GM13976 (cell line): Measurements from ENCODE around the gene UAP1.

Source experiments
- DNase-seq: peaks from one replicate; pipeline ENCODE4 v3.0.0; 2012; ENCODE audit warnings: low spot score
- in situ Hi-C: fragments of 300-500 bp; cut with MboI; formaldehyde crosslinking; loops from one replicate; pipeline ENCODE4 v1.12.0; 2022; ENCODE audit warnings: low sequenced_read_pairs, mixed read lengths, inconsistent platforms; ENCODE audit not compliant: unreplicated experiment
- TF ChIP-seq, protein P1 (sequence below): IDR thresholded peaks from 2 replicates; pipeline ENCODE4 v1.5.1; 2012; ENCODE audit warnings: borderline replicate concordance, mild to moderate bottlenecking; ENCODE audit not compliant: insufficient read depth; ENCODE audit errors: extremely low read depth, missing control alignments, control extremely low read depth

UAP1 gene

DNA sequence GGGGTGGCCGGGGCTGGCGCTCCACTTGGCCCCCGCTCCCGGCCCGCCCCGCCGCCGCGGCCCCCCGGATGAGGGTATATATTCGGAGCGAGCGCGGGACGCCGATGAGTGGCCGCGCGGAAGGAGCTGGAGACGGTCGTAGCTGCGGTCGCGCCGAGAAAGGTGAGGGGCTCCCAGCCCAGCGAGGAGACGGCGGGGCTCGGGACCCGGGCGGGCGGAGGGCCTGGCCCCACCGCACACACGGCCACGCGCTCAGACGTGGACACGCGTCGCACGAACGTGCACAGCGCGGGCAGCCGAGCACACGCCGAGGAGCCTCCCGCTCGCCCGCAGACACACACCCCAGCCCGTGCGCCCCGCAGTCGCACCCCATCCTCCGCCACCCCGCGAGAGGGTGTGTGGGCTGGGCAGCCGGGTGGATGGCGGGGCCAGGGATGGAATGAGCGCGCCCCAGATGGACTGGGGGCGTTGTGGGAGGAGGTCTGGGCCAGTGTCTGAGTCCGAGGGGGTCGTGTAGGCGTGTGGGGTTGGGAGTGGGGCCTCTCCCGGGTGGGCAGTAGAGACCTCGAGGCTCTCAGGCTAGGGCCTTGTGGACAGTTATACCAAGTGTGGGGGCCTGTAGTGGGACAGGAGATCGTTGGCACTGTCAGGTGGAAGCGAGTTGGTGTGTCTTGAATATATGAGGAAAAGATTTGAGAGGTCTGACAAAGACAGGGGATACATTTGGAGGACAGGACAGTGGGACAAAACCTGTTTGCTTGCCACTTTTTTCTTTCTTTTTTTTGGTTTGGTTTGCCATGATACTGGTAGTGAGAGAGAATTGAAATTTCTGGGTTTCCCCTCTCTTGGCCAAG lies at the start of gene UAP1:
Gene UAP1 (plus strand): TSS at position 107 of the 854 bp plus-strand sequence. CDS start 4,347 bp downstream, outside the sequence.
- in situ Hi-C loops = no loop called here
- no peak for DNase-seq
- TF ChIP-seq, protein P1, sequence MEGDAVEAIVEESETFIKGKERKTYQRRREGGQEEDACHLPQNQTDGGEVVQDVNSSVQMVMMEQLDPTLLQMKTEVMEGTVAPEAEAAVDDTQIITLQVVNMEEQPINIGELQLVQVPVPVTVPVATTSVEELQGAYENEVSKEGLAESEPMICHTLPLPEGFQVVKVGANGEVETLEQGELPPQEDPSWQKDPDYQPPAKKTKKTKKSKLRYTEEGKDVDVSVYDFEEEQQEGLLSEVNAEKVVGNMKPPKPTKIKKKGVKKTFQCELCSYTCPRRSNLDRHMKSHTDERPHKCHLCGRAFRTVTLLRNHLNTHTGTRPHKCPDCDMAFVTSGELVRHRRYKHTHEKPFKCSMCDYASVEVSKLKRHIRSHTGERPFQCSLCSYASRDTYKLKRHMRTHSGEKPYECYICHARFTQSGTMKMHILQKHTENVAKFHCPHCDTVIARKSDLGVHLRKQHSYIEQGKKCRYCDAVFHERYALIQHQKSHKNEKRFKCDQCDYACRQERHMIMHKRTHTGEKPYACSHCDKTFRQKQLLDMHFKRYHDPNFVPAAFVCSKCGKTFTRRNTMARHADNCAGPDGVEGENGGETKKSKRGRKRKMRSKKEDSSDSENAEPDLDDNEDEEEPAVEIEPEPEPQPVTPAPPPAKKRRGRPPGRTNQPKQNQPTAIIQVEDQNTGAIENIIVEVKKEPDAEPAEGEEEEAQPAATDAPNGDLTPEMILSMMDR = no peak

DNA sequence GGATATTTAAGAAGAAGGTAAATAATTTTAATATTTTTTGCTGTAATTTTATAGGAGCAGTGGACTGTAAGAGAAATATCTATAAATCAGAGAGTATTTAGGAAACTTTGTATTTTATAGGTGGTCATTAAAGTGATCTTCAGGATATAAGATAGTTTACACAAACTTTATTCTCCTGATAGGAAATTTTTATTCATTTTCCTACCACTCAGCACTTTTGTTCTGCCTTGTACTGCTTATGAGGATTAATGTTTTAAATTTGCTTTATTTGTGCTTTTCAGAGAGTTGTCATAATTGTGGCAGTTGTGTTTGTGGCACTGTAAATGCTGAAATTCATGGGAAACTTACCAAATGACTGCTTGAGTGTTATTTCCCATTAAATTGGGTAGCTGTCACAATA lies 34.2 kb upstream of the UAP1 start:
- TF ChIP-seq, protein P1 = no peak
- in situ Hi-C loops = no loop called here
- DNase-seq = no peak

GRCh38 chr1:162530307-162530987 lies 31.1 kb upstream of the UAP1 start:
- TF ChIP-seq, protein P1 = no peak
- DNase-seq = peak; percentile 64
- in situ Hi-C loops = no loop called here

GRCh38 chr1:162530988-162531319 lies 30.6 kb upstream of the UAP1 start:
- in situ Hi-C loops = no loop called here
- DNase-seq = no peak
- TF ChIP-seq, protein P1 = no peak

GRCh38 chr1:162535501-162535900 lies 26.0 kb upstream of the UAP1 start:
- TF ChIP-seq, protein P1 = no peak
- in situ Hi-C loops = no loop called here
- DNase-seq = no peak

DNA sequence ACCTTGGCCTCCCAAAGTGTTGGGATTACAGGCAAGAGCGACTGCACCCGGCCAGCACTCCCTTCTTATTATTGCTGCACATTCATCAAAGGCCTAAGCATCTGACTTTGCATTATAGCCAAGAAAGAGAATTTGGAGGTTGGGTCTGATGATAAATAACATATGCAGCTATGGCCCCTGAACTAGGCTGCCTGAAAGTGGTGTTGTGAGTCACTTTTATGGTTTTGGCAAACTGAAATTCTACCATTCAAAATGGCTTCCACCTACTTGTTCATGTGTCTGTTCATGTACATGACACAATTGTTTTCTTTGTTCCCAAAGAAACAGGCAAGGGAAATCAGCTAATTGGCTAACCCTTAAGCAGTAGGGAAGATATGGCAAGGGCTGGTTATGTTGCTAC lies 25.0 kb upstream of the UAP1 start:
- TF ChIP-seq, protein P1 = no peak
- no peak for DNase-seq
- in situ Hi-C loops = no loop called here
